A549 (cell line): Measurements from ENCODE around the gene IMPG1. TPM values are rescaled to one million over a fixed set of nuclear protein-coding genes. Genes with fewer than 3 reads are reported as not detected.

Source experiments
- ATAC-seq, 2 experiments: fragments of 200-7000 bp in 1 of 2; fragments of >200 bp in 1 of 2; cut with Nextera tagmentation in 1 of 2; cut with Tn5 transposase in 1 of 2; 3 replicates each; pipeline versions ENCODE4 v1.8.0 to v1.9.1; 2018 to 2020; ENCODE audit warnings: mild to moderate bottlenecking in 1 of 2, moderate library complexity in 1 of 2
- CTCF ChIA-PET: fragments of 300-600 bp; sonication (Branson Sonifier 250); formaldehyde crosslinking; extraction: SDS; loops from one replicate; lab custom pipeline; 2021; ENCODE audit warnings: antibody characterized with exemption, inconsistent platforms; lab: Yijun Ruan, JAX
- POLR2A ChIA-PET: fragments of 350-600 bp; formaldehyde crosslinking; extraction: SDS; loops from one replicate; lab custom pipeline; 2021; ENCODE audit warnings: antibody characterized with exemption, inconsistent platforms; lab: Yijun Ruan, JAX
- DNase-seq, 2 experiments: peaks; one replicate each; pipeline versions ENCODE4 v3.0.0 to v3.0.0-alpha.2; 2011 to 2016; ENCODE audit warnings: low read depth in 1 of 2, low spot score in 1 of 2
- FAIRE-seq: peaks from 2 replicates; lab custom pipeline; 2011; peaks lifted over from hg19 to GRCh38; lab: Jason Lieb, UNC
- H3K27ac ChIP-seq, 2 experiments: fragments of >200 bp; sonication (Bioruptor Twin); formaldehyde crosslinking; 3 replicates each; pipeline ENCODE4 v1.5.1; 2016 to 2017
- H3K4me1 ChIP-seq: fragments of >200 bp; sonication (Bioruptor Twin); formaldehyde crosslinking; 3 replicates; pipeline ENCODE4 v1.6.1; 2016
- H3K4me2 ChIP-seq: fragments of >200 bp; sonication (Bioruptor Twin); formaldehyde crosslinking; 3 replicates; pipeline ENCODE4 v1.6.1; 2016
- H3K4me3 ChIP-seq: fragments of >200 bp; sonication (Bioruptor Twin); formaldehyde crosslinking; 3 replicates; pipeline ENCODE4 v1.5.1; 2016
- H3K9me3 ChIP-seq: fragments of >200 bp; sonication (Bioruptor Twin); formaldehyde crosslinking; 3 replicates; pipeline ENCODE4 v1.6.1; 2016
- ATOH8 ChIP-seq: fragments of 250-450 bp; sonication (Bioruptor Pico); IDR thresholded peaks from 2 replicates; pipeline ENCODE4 v1.5.0; 2020; ENCODE audit warnings: low read depth, mild to moderate bottlenecking, moderate library complexity
- CTCF ChIP-seq: fragments of >200 bp; sonication (Bioruptor Twin); formaldehyde crosslinking; IDR thresholded peaks from 3 replicates; pipeline ENCODE4 v1.5.1; 2016
- E2F6 ChIP-seq: IDR thresholded peaks from 2 replicates; pipeline ENCODE4 v1.6.1; 2012; ENCODE audit warnings: low read depth, borderline replicate concordance
- FOSB ChIP-seq: fragments of 250-450 bp; sonication (Bioruptor Pico); IDR thresholded peaks from 2 replicates; pipeline ENCODE4 v1.5.0; 2020; ENCODE audit warnings: mild to moderate bottlenecking, moderate library complexity
- HDAC2 ChIP-seq: fragments of 200-600 bp; sonication (generic); IDR thresholded peaks from 2 replicates; pipeline ENCODE4 v1.6.1; 2016
- HES2 ChIP-seq: fragments of >200 bp; sonication (Bioruptor Twin); formaldehyde crosslinking; IDR thresholded peaks from 2 replicates; pipeline ENCODE4 v1.6.1; 2016
- HMGXB4 ChIP-seq: fragments of 250-450 bp; sonication (Bioruptor Pico); IDR thresholded peaks from 2 replicates; pipeline ENCODE4 v1.5.0; 2021; ENCODE audit warnings: mild to moderate bottlenecking, moderate library complexity, borderline replicate concordance
- JUN ChIP-seq, 2 experiments: fragments of >200 bp; sonication (Bioruptor Twin); formaldehyde crosslinking; IDR thresholded peaks; 2 replicates in 1 of 2; 3 replicates in 1 of 2; pipeline ENCODE4 v1.6.1; 2016 to 2017
- MAZ ChIP-seq: fragments of 150-350 bp; IDR thresholded peaks from 2 replicates; pipeline ENCODE4 v1.6.1; 2014; ENCODE audit warnings: antibody characterized with exemption, low read depth, low read length, borderline replicate concordance
- NPAS2 ChIP-seq: fragments of 250-450 bp; sonication (Bioruptor Pico); IDR thresholded peaks from 2 replicates; pipeline ENCODE4 v1.8.0; 2022; ENCODE audit warnings: mild to moderate bottlenecking, moderate library complexity, borderline replicate concordance
- NR3C1 ChIP-seq: fragments of >200 bp; sonication (Bioruptor Twin); formaldehyde crosslinking; IDR thresholded peaks from 3 replicates; pipeline ENCODE4 v1.6.1; 2017
- RAD21 ChIP-seq, 2 experiments: fragments of >200 bp in 1 of 2; sonication (Bioruptor Twin) in 1 of 2; formaldehyde crosslinking in 1 of 2; IDR thresholded peaks in 1 of 2; conservative IDR thresholded peaks in 1 of 2; 2 replicates in 1 of 2; 3 replicates in 1 of 2; pipeline ENCODE4 v1.6.1; 2012 to 2018; ENCODE audit warnings: inconsistent platforms in 1 of 2
- RARB ChIP-seq: fragments of 250-450 bp; sonication (Bioruptor Pico); IDR thresholded peaks from 2 replicates; pipeline ENCODE4 v1.8.0; 2021; ENCODE audit warnings: mild to moderate bottlenecking, moderate library complexity
- REST ChIP-seq: fragments of 200-600 bp; sonication (generic); IDR thresholded peaks from 2 replicates; pipeline ENCODE4 v1.6.1; 2016; ENCODE audit warnings: antibody characterized with exemption, mild to moderate bottlenecking, moderate library complexity
- RFX5 ChIP-seq: fragments of 450-650 bp; IDR thresholded peaks from 2 replicates; pipeline ENCODE4 v1.7.1; 2014; ENCODE audit warnings: antibody characterized with exemption, mild to moderate bottlenecking, moderate library complexity
- SMC3 ChIP-seq: fragments of >200 bp; sonication (Bioruptor Twin); formaldehyde crosslinking; IDR thresholded peaks from 3 replicates; pipeline ENCODE4 v1.6.1; 2018; ENCODE audit warnings: inconsistent platforms
- SREBF2 ChIP-seq: fragments of 450-650 bp; IDR thresholded peaks from 2 replicates; pipeline ENCODE4 v1.6.1; 2014; ENCODE audit warnings: mild to moderate bottlenecking, moderate library complexity
- ZFP36 ChIP-seq: fragments of 450-650 bp; IDR thresholded peaks from 2 replicates; pipeline ENCODE4 v1.6.1; 2014; ENCODE audit warnings: borderline replicate concordance; ENCODE audit not compliant: partially characterized antibody
- polyA minus RNA-seq: library from RNA; depleted of rRNA, polyadenylated mRNA; stranded (reverse); fragments of >200 nt; gene quantifications from 2 replicates; pipeline ENCODE4 v1.2.3, GENCODE V29; 2011; rRNA and poly(A)+ RNA removed
- polyA plus RNA-seq, 4 experiments: library from polyadenylated mRNA; depleted of rRNA in 3 of 4; stranded (reverse); fragments of >200 nt; fragmentation: RNase III in 1 of 4; extraction: RNeasy Plus Mini Kit Qiagen cat#74134 plus additional on column Dnase treatment in 1 of 4; gene quantifications; 2 replicates in 3 of 4; 3 replicates in 1 of 4; pipeline ENCODE4 v1.2.3, GENCODE V29; 2011 to 2017

The IMPG1 gene
- not detected in 2 replicates for polyA plus RNA-seq (2011; rRNA removed)
- not detected in 2 replicates for polyA plus RNA-seq (2012; cell fraction: cytosol; rRNA removed)
- polyA plus RNA-seq (2012; cell fraction: nucleus; rRNA removed), result not detected in 2 replicates
- not detected in 3 replicates for polyA plus RNA-seq (2017; fragmentation: RNase III; extraction: RNeasy Plus Mini Kit Qiagen cat#74134 plus additional on column Dnase treatment)
- not detected in 2 replicates for polyA minus RNA-seq

GRCh38 chr6:76072562-76072961 is at the start of gene IMPG1:
Gene IMPG1 (minus strand): TSS chr6:76072662. CDS start chr6:76072488, 174 bp downstream.
- DNase-seq, result no peak

GRCh38 chr6:76120302-76120701 is 47.8 kb upstream of the IMPG1 start:
- H3K27ac ChIP-seq, result no peak overlapping the region
- ATAC-seq (no peak), FAIRE-seq (no peak), DNase-seq (no peak)
- H3K4me2 ChIP-seq, result no peak overlapping the region
- TF ChIP-seq SMC3, result no peak
- no peak for TF ChIP-seq HES2
- TF ChIP-seq ZFP36, result no peak
- no peak for TF ChIP-seq CTCF
- TF ChIP-seq NR3C1, result no peak
- no peak for TF ChIP-seq FOSB (CRISPR knock-in tag)
- no peak for TF ChIP-seq ATOH8 (CRISPR knock-in tag)
- no peak for TF ChIP-seq REST
- no peak for TF ChIP-seq MAZ
- TF ChIP-seq HMGXB4, result no peak
- H3K4me1 ChIP-seq, result no peaks in the 10 kb centered on the region
- no peaks in the 10 kb centered on the region for H3K9me3 ChIP-seq
- H3K4me3 ChIP-seq, result no peak overlapping the region
- POLR2A ChIA-PET, result no interaction called here
- CTCF ChIA-PET, result no interaction called here

More at GRCh38 chr6:76072562-76072961, at the start of gene IMPG1:
- ATAC-seq (no peak), FAIRE-seq (no peak)
- Histone ChIP-seq H3K4me2 (no peak within 1 kb of the TSS), H3K9me3 (no peaks in the 10 kb centered on the region), H3K27ac (no peak within 1 kb of the TSS), H3K4me3 (no peak within 1 kb of the TSS), H3K4me1 (no peaks in the 10 kb centered on the region)
- CTCF ChIA-PET, result no interaction called here
- POLR2A ChIA-PET, result no interaction called here
- no peak for TF ChIP-seq RARB (CRISPR knock-in tag)
- no peak for TF ChIP-seq E2F6
- no peak for TF ChIP-seq RAD21 (conservative IDR thresholded peaks at IDR 0.05 in 1 of 2, IDR thresholded peaks at IDR 0.05 in 1 of 2)
- TF ChIP-seq NPAS2 (CRISPR knock-in tag), result no peak
- TF ChIP-seq HDAC2, result no peak
- no peak for TF ChIP-seq JUN (IDR thresholded peaks at IDR 0.05)
- TF ChIP-seq SREBF2, result no peak
- TF ChIP-seq RFX5, result no peak
